GM23248 (cell line): ENCODE measurements around the gene SNX11. TPM values are rescaled to one million over a fixed set of nuclear protein-coding genes. Genes with fewer than 3 reads are reported as not detected.
A peak's percentile ranks its signal among the peaks of the same experiment; 100 is the strongest.
"Not testable (repeated sequence)": the region's sequence is repeated elsewhere in the genome, so short reads cannot be mapped to it uniquely, and the experiment has no call there.

Experiments
- DNase-seq: peaks from one replicate; pipeline ENCODE4 v3.0.0-alpha.2; 2015
- H2AFZ ChIP-seq: fragments of 200-600 bp; sonication (generic); 2 replicates; pipeline ENCODE4 v1.6.1; 2016; ENCODE audit warnings: antibody characterized with exemption
- H3F3A ChIP-seq: fragments of 200-600 bp; sonication (generic); 2 replicates; pipeline ENCODE4 v1.6.1; 2016; ENCODE audit warnings: mild to moderate bottlenecking, antibody characterized with exemption, mixed run types; ENCODE audit not compliant: insufficient read depth
- H3K27ac ChIP-seq: fragments of 200-600 bp; sonication (generic); 2 replicates; pipeline ENCODE4 v1.5.1; 2016; ENCODE audit warnings: mild to moderate bottlenecking
- H3K27me3 ChIP-seq: fragments of 200-600 bp; sonication (generic); replicated peaks from 2 replicates; pipeline ENCODE4 v1.6.1; 2016; ENCODE audit warnings: mild to moderate bottlenecking; ENCODE audit not compliant: insufficient read depth
- H3K36me3 ChIP-seq: fragments of 200-600 bp; sonication (generic); 2 replicates; pipeline ENCODE4 v1.6.1; 2016; ENCODE audit warnings: low read depth, mild to moderate bottlenecking
- H3K4me1 ChIP-seq: fragments of 200-600 bp; sonication (generic); 2 replicates; pipeline ENCODE4 v1.6.1; 2016; ENCODE audit warnings: mild to moderate bottlenecking; ENCODE audit not compliant: insufficient read depth
- H3K4me2 ChIP-seq: fragments of 200-600 bp; sonication (generic); one replicate; pipeline ENCODE4 v1.6.1; 2016; ENCODE audit warnings: mild to moderate bottlenecking; ENCODE audit not compliant: unreplicated experiment
- H3K4me3 ChIP-seq: fragments of 200-600 bp; sonication (generic); 2 replicates; pipeline ENCODE4 v1.5.1; 2016; ENCODE audit warnings: mild to moderate bottlenecking
- H3K79me2 ChIP-seq: fragments of 200-600 bp; sonication (generic); 2 replicates; pipeline ENCODE4 v1.6.1; 2016; ENCODE audit warnings: mild to moderate bottlenecking; ENCODE audit not compliant: insufficient read depth
- H3K9ac ChIP-seq: fragments of 200-600 bp; sonication (generic); 2 replicates; pipeline ENCODE4 v1.6.1; 2016; ENCODE audit warnings: mild to moderate bottlenecking
- H3K9me2 ChIP-seq: fragments of 200-600 bp; sonication (generic); 2 replicates; pipeline ENCODE4 v1.6.1; 2016; ENCODE audit warnings: mixed run types, mild to moderate bottlenecking, moderate library complexity; ENCODE audit not compliant: insufficient read depth
- H3K9me3 ChIP-seq: fragments of 200-600 bp; sonication (generic); one replicate; pipeline ENCODE4 v1.6.1; 2017; ENCODE audit warnings: low read depth
- H4K20me1 ChIP-seq: fragments of 200-600 bp; sonication (generic); 2 replicates; pipeline ENCODE4 v1.6.0; 2016; ENCODE audit not compliant: insufficient read depth
- EZH2 ChIP-seq: fragments of 200-600 bp; sonication (generic); IDR thresholded peaks from 2 replicates; pipeline ENCODE4 v1.6.1; 2018; ENCODE audit warnings: antibody characterized with exemption, mild to moderate bottlenecking; ENCODE audit not compliant: insufficient read depth, poor library complexity, severe bottlenecking
- EZH2phosphoT487 ChIP-seq: fragments of 200-600 bp; sonication (generic); IDR thresholded peaks from 2 replicates; pipeline ENCODE4 v1.6.1; 2018; ENCODE audit warnings: antibody characterized with exemption, moderate library complexity, mild to moderate bottlenecking, low read depth; ENCODE audit not compliant: insufficient read depth
- whole genome bisulfite sequencing, 2 experiments: methylation state at CpG; one replicate each; pipeline ENCODE4 v1.1.6; 2015 to 2017; ENCODE audit warnings: low lambda C conversion rate in 2 of 2, low coverage in 1 of 2; ENCODE audit errors: missing lambda C conversion rate in 2 of 2; 5-methylcytosine and 5-hydroxymethylcytosine counted together
- in situ Hi-C: fragments of 300-500 bp; cut with MboI; formaldehyde crosslinking; loops from 2 replicates; pipeline ENCODE4 v1.15.0; 2020
- polyA plus RNA-seq: library from polyadenylated mRNA; unstranded; fragments of >200 nt; fragmentation: Nextera tagmentation; extraction: Ambion mirVana; gene quantifications from 2 replicates; pipeline ENCODE4 v1.2.1, GENCODE V29; 2016
- total RNA-seq: library from RNA; depleted of rRNA; stranded (reverse); fragments of >200 nt; shearing (Covaris generic); gene quantifications from 2 replicates; pipeline ENCODE4 v1.2.3, GENCODE V29; 2014

Gene SNX11
- total and polyA plus RNA-seq, 2 experiments from 2014 or later, result 14.7 to 17.5 TPM

GRCh38 chr17:48068491-48068961, 39.0 kb upstream of the SNX11 start:
- Histone ChIP-seq H3K27ac (peak overlapping the region; percentile 73), H3K4me3 (0 out of 2 replicates have a peak overlapping the region, but pooled peaks have one; percentile 17), H3K9ac (peak overlapping the region; percentile 34; the same call in 1 of the 2 replicates), H3K4me2 (peak overlapping the region; percentile 64), H3F3A (peaks cover 68% of the 10 kb centered on the region), H3K9me2 (no peaks in the 10 kb centered on the region), H3K9me3 (no peaks in the 10 kb centered on the region), H4K20me1 (no peaks in the 10 kb centered on the region), H3K36me3 (peaks cover 30% of the 10 kb centered on the region), H2AFZ (no peak overlapping the region), H3K4me1 (peaks cover 49% of the 10 kb centered on the region), H3K27me3 (no peaks in the 10 kb centered on the region), H3K79me2 (peaks cover 25% of the 10 kb centered on the region)
- WGBS, 2 experiments, result 68 to 81% methylated on average over 3 of the region's 3 CpGs
- DNase-seq, result peak; percentile 85
- in situ Hi-C loops, result no loop called here
- TF ChIP-seq EZH2, result no peak
- no peak for TF ChIP-seq EZH2phosphoT487

- Histone ChIP-seq H3K9me2 (no peaks in the 10 kb centered on the region), H2AFZ (no peak overlapping the region), H3K4me2 (no peak overlapping the region), H3K27me3 (no peaks in the 10 kb centered on the region), H4K20me1 (no peaks in the 10 kb centered on the region), H3K79me2 (peaks cover 32% of the 10 kb centered on the region), H3K4me1 (peaks cover 52% of the 10 kb centered on the region), H3K9me3 (no peaks in the 10 kb centered on the region), H3K4me3 (no peak overlapping the region), H3F3A (peaks cover 71% of the 10 kb centered on the region), H3K27ac (0 out of 2 replicates have a peak overlapping the region, but pooled peaks have one; percentile 73), H3K36me3 (peaks cover 34% of the 10 kb centered on the region), H3K9ac (no peak overlapping the region)
- TF ChIP-seq EZH2phosphoT487, result no peak
- no peak for TF ChIP-seq EZH2
- 14 to 33% methylated on average over 2 of the region's 2 CpGs for WGBS, 2 experiments
- no peak for DNase-seq
- in situ Hi-C loops, result loop anchor here (5.0 kb wide), 1 partner anchor 43 kb away; no protein-coding TSS in a partner anchor
Measured at GRCh38 chr17:48070195-48070594, 37.4 kb upstream of the SNX11 start.

GRCh38 chr17:48071654-48072053, 35.9 kb upstream of the SNX11 start:
- H3K4me3 ChIP-seq, result no peak overlapping the region
- H3K79me2 ChIP-seq, result peaks cover 40% of the 10 kb centered on the region
- no peaks in the 10 kb centered on the region for H3K27me3 ChIP-seq
- H4K20me1 ChIP-seq, result no peaks in the 10 kb centered on the region
- peaks cover 39% of the 10 kb centered on the region for H3K36me3 ChIP-seq
- DNase-seq, result peak; percentile 47
- WGBS, 2 experiments, result 66 to 81% methylated on average over 2 of the region's 2 CpGs
- no peaks in the 10 kb centered on the region for H3K9me2 ChIP-seq
- H3K4me2 ChIP-seq, result no peak overlapping the region
- in situ Hi-C loops, result loop anchor here (5.0 kb wide), 1 partner anchor 44 kb away; no protein-coding TSS in a partner anchor
- H3K27ac ChIP-seq, result no peak overlapping the region
- peaks cover 76% of the 10 kb centered on the region for H3F3A ChIP-seq
- H3K4me1 ChIP-seq, result peaks cover 41% of the 10 kb centered on the region
- no peaks in the 10 kb centered on the region for H3K9me3 ChIP-seq
- no peak overlapping the region for H2AFZ ChIP-seq
- TF ChIP-seq EZH2, result no peak
- no peak for TF ChIP-seq EZH2phosphoT487
- no peak overlapping the region for H3K9ac ChIP-seq

- H3K27ac ChIP-seq, H3K4me3 ChIP-seq, H3K27me3 ChIP-seq, H4K20me1 ChIP-seq, H3K4me2 ChIP-seq, DNase-seq, H3K9ac ChIP-seq, H3K9me2 ChIP-seq, H3K9me3 ChIP-seq, H2AFZ ChIP-seq: not testable (repeated sequence)
- H3K36me3 ChIP-seq, result peaks cover 39% of the 10 kb centered on the region
- 93 to 95% methylated on average over 9 of the region's 9 CpGs for WGBS, 2 experiments
- peaks cover 31% of the 10 kb centered on the region for H3K4me1 ChIP-seq
- in situ Hi-C loops, result loop anchor here (5.0 kb wide), 1 partner anchor 46 kb away; no protein-coding TSS in a partner anchor
- H3F3A ChIP-seq, result peaks cover 67% of the 10 kb centered on the region
- peaks cover 52% of the 10 kb centered on the region for H3K79me2 ChIP-seq
Measured at GRCh38 chr17:48072811-48073210, 34.8 kb upstream of the SNX11 start.

- Histone ChIP-seq H3K9ac (peak overlapping the region; percentile 70), H3K27ac (peak overlapping the region; percentile 89), H3K36me3 (peaks cover 39% of the 10 kb centered on the region), H3F3A (peaks cover 59% of the 10 kb centered on the region), H3K79me2 (peaks cover 60% of the 10 kb centered on the region), H3K4me1 (peaks cover 23% of the 10 kb centered on the region), H3K4me2 (peak overlapping the region; percentile 24)
- 48 to 51% methylated on average over 5 of the region's 5 CpGs for WGBS, 2 experiments
- H3K9me2 ChIP-seq, H3K4me3 ChIP-seq, H4K20me1 ChIP-seq, H3K27me3 ChIP-seq, H2AFZ ChIP-seq, H3K9me3 ChIP-seq: not testable (repeated sequence)
- in situ Hi-C loops, result loop anchor here (5.0 kb wide), 1 partner anchor 46 kb away; no protein-coding TSS in a partner anchor
- DNase-seq, result peak; percentile 72
Measured at GRCh38 chr17:48073566-48074094, 33.9 kb upstream of the SNX11 start.
